ENCODE data around the gene ARFIP1. TPM values are rescaled to one million over a fixed set of nuclear protein-coding genes. Genes with fewer than 3 reads are reported as not detected.

Gene ARFIP1
- total RNA-seq, 1 experiment from 2014 or later, result 32.7 TPM

GRCh38 chr4:152734699-152735050, 45.1 kb upstream of the ARFIP1 start (continued):
- TF ChIP-seq CTCF (IDR thresholded peaks at IDR 0.05 in 2 of 3, conservative IDR thresholded peaks at IDR 0.05 in 1 of 3; ENCODE audit: borderline replicate concordance in 1 of 3, insufficient read depth in 1 of 3, low read depth in 2 of 3, low read length in 2 of 3) (no peak), FOSL1 (IDR thresholded peaks at IDR 0.05; ENCODE audit: low read depth) (no peak), ZFX (IDR thresholded peaks at IDR 0.05) (no peak), JUND (IDR thresholded peaks at IDR 0.05) (no peak), ZBTB33 (IDR thresholded peaks at IDR 0.05; ENCODE audit: extremely low read depth, insufficient replicate concordance, low read length) (no peak), ATF3 (IDR thresholded peaks at IDR 0.05) (no peak), SRF (IDR thresholded peaks at IDR 0.05; ENCODE audit: low read depth) (no peak)

- TF ChIP-seq CTCF (IDR thresholded peaks at IDR 0.05 in 2 of 3, conservative IDR thresholded peaks at IDR 0.05 in 1 of 3; ENCODE audit: borderline replicate concordance in 1 of 3, insufficient read depth in 1 of 3, low read depth in 2 of 3, low read length in 2 of 3), result peak; percentile 44 to 70 (median 54); a peak in 5 of 6 replicates
- peak; percentile 78 for TF ChIP-seq RAD21 (IDR thresholded peaks at IDR 0.05; ENCODE audit: low read depth)
- TF ChIP-seq REST (IDR thresholded peaks at IDR 0.05; ENCODE audit: low read depth), result no peak
- peak; percentile 13; the same call in 1 of the 2 replicates for TF ChIP-seq CEBPB (IDR thresholded peaks at IDR 0.05; ENCODE audit: low read depth)
- ChIA-PET RAD21 (ENCODE audit: low non-redundant PET in 1 of 2, low total read pairs in 2 of 2, uncharacterized antibody in 2 of 2, unreplicated experiment in 2 of 2) (no interaction called here), POLR2A (no interaction called here), CTCF (interaction anchor here (1.0 to 1.4 kb wide), 5 partner anchors 43 to 327 kb away, joined by 3 to 4 read pairs (median 3); no protein-coding TSS in a partner anchor)
- Histone ChIP-seq H4K20me1 (ENCODE audit: insufficient read depth) (no peaks in the 10 kb centered on the region), H3K4me2 (ENCODE audit: low read length) (no peak overlapping the region), H2AFZ (ENCODE audit: low read depth, low read length, poor library complexity, severe bottlenecking) (peak overlapping the region; percentile 72), H3K36me3 (ENCODE audit: control insufficient read depth in 1 of 2, insufficient read depth in 2 of 2, low read length in 2 of 2) (no peaks in the 10 kb centered on the region), H3K9ac (ENCODE audit: low read length) (no peak overlapping the region), H3K27me3 (ENCODE audit: insufficient read depth, low read length) (no peaks in the 10 kb centered on the region), H3K27ac (ENCODE audit: low read depth, low read length) (no peak overlapping the region), H3K9me2 (ENCODE audit: insufficient read depth) (no peaks in the 10 kb centered on the region), H3K79me2 (ENCODE audit: insufficient read depth, low read length) (no peaks in the 10 kb centered on the region), H3K4me3 (replicated peaks in 1 of 2; ENCODE audit: low read depth in 1 of 2, low read length in 2 of 2) (no peak overlapping the region), H3K4me1 (ENCODE audit: control insufficient read depth in 1 of 2, insufficient read depth in 2 of 2, low read length in 2 of 2) (no peaks in the 10 kb centered on the region), H3K9me3 (ENCODE audit: control insufficient read depth in 1 of 2, insufficient read depth in 1 of 2, low read depth in 1 of 2, low read length in 2 of 2) (no peaks in the 10 kb centered on the region)
- no TSS peak for BruUV-seq (replicated peaks)
- DNase-seq (ENCODE audit: low read depth, low spot score), result peak; percentile 12
- intact Hi-C loops (cut with micrococcal nuclease), result loop anchor here (2.0 kb wide), 3 partner anchors 235 to 327 kb away; no protein-coding TSS in a partner anchor
- peak; percentile 75 for ATAC-seq
These were observed 44.3 kb upstream of the ARFIP1 start for GRCh38 chr4:152735396-152735859.
